Endothelial cell of umbilical vein (primary cell): Measurements from ENCODE around the gene ORAI3. TPM values are rescaled to one million over a fixed set of nuclear protein-coding genes. Genes with fewer than 3 reads are reported as not detected.

Experiments
- BruUV-seq: library from RNA; stranded (reverse); fragments of 400-500 nt; replicated peaks from 2 replicates; lab custom pipeline; 2021; lab: Mats Ljungman, UMichigan
- CTCF ChIA-PET: fragments of 300-600, 350-600 bp; sonication (Branson Sonifier 250); formaldehyde crosslinking; loops from one replicate; lab custom pipeline; 2021; ENCODE audit warnings: antibody characterized with exemption, inconsistent platforms; lab: Charles Lee
- POLR2A ChIA-PET: fragments of 300-600, 350-600 bp; sonication (Branson Sonifier 250); formaldehyde crosslinking; loops from one replicate; lab custom pipeline; 2021; ENCODE audit warnings: antibody characterized with exemption, inconsistent platforms; lab: Charles Lee
- DNase-seq: peaks from one replicate; pipeline ENCODE4 v3.0.0-alpha.2; 2011; ENCODE audit warnings: low read depth, low spot score
- FAIRE-seq: peaks from 2 replicates; lab custom pipeline; 2011; peaks lifted over from hg19 to GRCh38; lab: Jason Lieb, UNC
- H2AFZ ChIP-seq: 2 replicates; pipeline ENCODE4 v1.6.0; 2012; ENCODE audit warnings: low read depth, low read length, control low read depth, inconsistent platforms
- H3K27ac ChIP-seq: 2 replicates; pipeline ENCODE4 v1.5.1; 2011; ENCODE audit warnings: low read depth, mild to moderate bottlenecking, control low read depth, low read length, moderate library complexity; ENCODE audit not compliant: insufficient read depth
- H3K27me3 ChIP-seq, 2 experiments: 2 replicates each; pipeline versions ENCODE4 v1.6.0 to v1.6.1; 2011; ENCODE audit warnings: low read length in 2 of 2, mixed read lengths in 1 of 2; ENCODE audit not compliant: control insufficient read depth in 2 of 2, insufficient read depth in 2 of 2
- H3K36me3 ChIP-seq, 2 experiments: 2 replicates in 1 of 2; 3 replicates in 1 of 2; pipeline ENCODE4 v1.5.1; 2011; ENCODE audit warnings: low read length in 2 of 2, mild to moderate bottlenecking in 1 of 2, moderate library complexity in 1 of 2; ENCODE audit not compliant: control insufficient read depth in 2 of 2, insufficient read depth in 2 of 2; ENCODE audit errors: extremely low read depth in 1 of 2
- H3K4me1 ChIP-seq: 3 replicates; pipeline ENCODE4 v1.5.1; 2011; ENCODE audit warnings: mild to moderate bottlenecking, low read length; ENCODE audit not compliant: control insufficient read depth, insufficient read depth; ENCODE audit errors: extremely low read depth
- H3K4me2 ChIP-seq: 2 replicates; pipeline ENCODE4 v1.6.1; 2011; ENCODE audit warnings: low read length, control low read depth, mixed read lengths; ENCODE audit not compliant: insufficient read depth
- H3K4me3 ChIP-seq, 3 experiments: fragments of 200-600 bp in 1 of 3; sonication (generic), shearing (Covaris generic) in 1 of 3; replicated peaks in 1 of 3; 2 replicates each; pipeline ENCODE4 v1.5.1; 2011 to 2016; ENCODE audit warnings: control low read depth in 3 of 3, low read length in 3 of 3, mild to moderate bottlenecking in 2 of 3, inconsistent platforms in 1 of 3, low read depth in 1 of 3, moderate library complexity in 1 of 3; ENCODE audit not compliant: insufficient read depth in 1 of 3
- H3K79me2 ChIP-seq: 2 replicates; pipeline ENCODE4 v1.6.0; 2012; ENCODE audit warnings: low read length, inconsistent platforms; ENCODE audit not compliant: control insufficient read depth, insufficient read depth
- H3K9ac ChIP-seq: replicated peaks from 2 replicates; pipeline ENCODE3; 2011; ENCODE audit warnings: low read length, control low read depth; ENCODE audit not compliant: insufficient read depth; ENCODE audit errors: extremely low read depth
- H3K9me1 ChIP-seq: replicated peaks from 3 replicates; pipeline ENCODE4 v1.6.0; 2011; ENCODE audit warnings: mild to moderate bottlenecking, low read length; ENCODE audit not compliant: control insufficient read depth, insufficient read depth; ENCODE audit errors: extremely low read depth
- H3K9me3 ChIP-seq: replicated peaks from 2 replicates; pipeline ENCODE4 v1.5.1; 2012; ENCODE audit warnings: low read length, inconsistent platforms; ENCODE audit not compliant: control insufficient read depth, insufficient read depth
- H4K20me1 ChIP-seq: replicated peaks from 2 replicates; pipeline ENCODE3; 2011; ENCODE audit warnings: mild to moderate bottlenecking, low read length; ENCODE audit not compliant: control insufficient read depth, insufficient read depth; ENCODE audit errors: extremely low read depth
- EZH2 ChIP-seq: IDR thresholded peaks from 2 replicates; pipeline ENCODE4 v1.6.1; 2012; ENCODE audit warnings: borderline replicate concordance, low read depth, mild to moderate bottlenecking, moderate library complexity, low read length, inconsistent platforms; ENCODE audit not compliant: severe bottlenecking
- FOS ChIP-seq: IDR thresholded peaks from 2 replicates; pipeline ENCODE4 v1.6.1; 2011; ENCODE audit warnings: mild to moderate bottlenecking, low read length, moderate library complexity, borderline replicate concordance; ENCODE audit not compliant: insufficient read depth
- GATA2 ChIP-seq: IDR thresholded peaks from 2 replicates; pipeline ENCODE4 v1.7.0; 2011; ENCODE audit warnings: low read depth, mild to moderate bottlenecking, moderate library complexity, mixed read lengths, low read length; ENCODE audit not compliant: insufficient read length, insufficient read depth
- JUN ChIP-seq: IDR thresholded peaks from 2 replicates; pipeline ENCODE4 v1.6.1; 2011; ENCODE audit warnings: borderline replicate concordance, low read depth; ENCODE audit not compliant: insufficient read length, insufficient read depth
- MYC ChIP-seq: IDR thresholded peaks from one replicate; pipeline ENCODE4 v1.6.1; 2011; ENCODE audit warnings: mild to moderate bottlenecking, low read depth, low read length
- POLR2A ChIP-seq: IDR thresholded peaks from 2 replicates; pipeline ENCODE4 v1.6.1; 2012; ENCODE audit warnings: low read depth, mild to moderate bottlenecking, control low read depth, low read length
- POLR2AphosphoS5 ChIP-seq: IDR thresholded peaks from 2 replicates; pipeline ENCODE4 v1.6.1; 2012; ENCODE audit warnings: low read depth, mild to moderate bottlenecking, control low read depth, low read length, moderate library complexity; ENCODE audit not compliant: insufficient read depth
- dilution Hi-C: fragments of 300-500 bp; cut with MboI; formaldehyde crosslinking; loops from one replicate; pipeline ENCODE4 v1.15.0; 2019; ENCODE audit warnings: low sequenced_read_pairs; ENCODE audit not compliant: extremely low pct_ligation_motif_present
- intact Hi-C: fragments of 100-400 bp; cut with micrococcal nuclease; formaldehyde crosslinking; loops from one replicate; pipeline ENCODE4 v1.10.0; 2022
- polyA plus RNA-seq, 4 experiments: library from polyadenylated mRNA; depleted of rRNA in 3 of 4; stranded (reverse) in 3 of 4; unstranded in 1 of 4; fragments of >200 nt; gene quantifications; 2 replicates each; pipeline versions ENCODE4 v1.2.1 to v1.2.3, GENCODE V29; 2011 to 2012; ENCODE audit warnings: missing spikeins in 1 of 4
- total RNA-seq: library from RNA; stranded (reverse); gene quantifications from 2 replicates; pipeline ENCODE4 v1.2.3, GENCODE V29; 2021
- TF ChIP-seq, protein P1 (sequence below), 2 donors: IDR thresholded peaks; 1 replicate in 1 of 2; 2 replicates in 1 of 2; pipeline ENCODE4 v1.5.1; 2011; ENCODE audit warnings: low read length in 2 of 2, mild to moderate bottlenecking in 2 of 2, moderate library complexity in 2 of 2, control low read depth in 1 of 2, inconsistent platforms in 1 of 2, low read depth in 1 of 2; ENCODE audit not compliant: insufficient read depth in 1 of 2; ENCODE audit errors: extremely low read depth in 1 of 2
- TF ChIP-seq, protein P2 (sequence below): IDR thresholded peaks from 2 replicates; pipeline ENCODE4 v1.6.1; 2011; ENCODE audit not compliant: insufficient read depth, insufficient read length

The ORAI3 gene
- total and polyA plus RNA-seq, 2 donors (not counting 3 experiments of a cell fraction or from before 2014, with no cell fraction given), result 17.6 to 25.4 TPM

DNA sequence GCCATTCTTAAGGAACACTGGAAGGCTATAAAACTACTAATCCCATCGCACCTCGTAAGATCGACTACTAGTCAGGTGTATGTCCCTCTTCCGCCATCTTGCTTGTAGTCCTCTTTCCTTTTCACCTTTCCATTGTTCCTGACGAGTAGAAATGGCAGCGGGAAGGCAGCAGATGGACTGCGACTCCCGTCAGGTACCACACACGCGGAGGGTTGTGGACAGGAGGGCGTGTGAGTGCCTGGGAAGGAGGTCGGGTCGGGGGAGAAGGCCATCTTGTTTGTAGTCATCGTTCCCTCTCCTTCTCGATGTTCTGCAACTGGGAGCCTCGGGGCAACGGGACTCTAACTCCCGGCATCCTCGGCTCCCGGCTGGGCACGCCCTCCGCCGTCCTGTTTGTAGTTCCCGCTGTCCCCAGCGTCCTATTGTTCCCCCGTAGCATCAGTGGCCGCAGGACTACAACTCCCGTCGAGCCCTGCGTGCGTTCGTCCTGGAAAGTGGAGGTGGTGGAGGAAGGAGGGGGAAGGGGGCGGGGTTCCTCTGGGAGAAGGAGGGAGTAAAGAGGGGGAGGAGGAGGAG lies 25.8 kb upstream of the ORAI3 start:
- Histone ChIP-seq H3K79me2 (no peaks in the 10 kb centered on the region), H3K4me1 (peaks cover 2% of the 10 kb centered on the region), H3K27me3 (no peaks in the 10 kb centered on the region), H3K9me3 (no peaks in the 10 kb centered on the region), H2AFZ (peak overlapping the region; percentile 14), H3K36me3 (peaks cover 0 to 6% of the 10 kb centered on the region in 2 experiments), H3K27ac (peak overlapping the region; percentile 66), H3K4me3 (peak overlapping the region; percentile 3 to 87 (median 65)), H3K9ac (peak overlapping the region; percentile 67), H3K4me2 (peak overlapping the region; percentile 9), H4K20me1 (no peaks in the 10 kb centered on the region), H3K9me1 (no peaks in the 10 kb centered on the region)
- dilution Hi-C loops, result no loop called here
- FAIRE-seq (no peak), DNase-seq (peak; percentile 100)
- ChIA-PET CTCF (interaction anchor here (0.8 to 1.6 kb wide), 3 partner anchors 19 to 78 kb away, joined by 3 to 9 read pairs (median 5); no protein-coding TSS in a partner anchor), POLR2A (interaction anchor here (0.6 kb wide), 2 partner anchors 30 to 1108 kb away, joined by 4 to 5 read pairs; no protein-coding TSS in a partner anchor)
- BruUV-seq, result TSS peak; percentile 48
- TF ChIP-seq POLR2A, result peak; percentile 9
- TF ChIP-seq GATA2, result no peak
- TF ChIP-seq, protein P1, sequence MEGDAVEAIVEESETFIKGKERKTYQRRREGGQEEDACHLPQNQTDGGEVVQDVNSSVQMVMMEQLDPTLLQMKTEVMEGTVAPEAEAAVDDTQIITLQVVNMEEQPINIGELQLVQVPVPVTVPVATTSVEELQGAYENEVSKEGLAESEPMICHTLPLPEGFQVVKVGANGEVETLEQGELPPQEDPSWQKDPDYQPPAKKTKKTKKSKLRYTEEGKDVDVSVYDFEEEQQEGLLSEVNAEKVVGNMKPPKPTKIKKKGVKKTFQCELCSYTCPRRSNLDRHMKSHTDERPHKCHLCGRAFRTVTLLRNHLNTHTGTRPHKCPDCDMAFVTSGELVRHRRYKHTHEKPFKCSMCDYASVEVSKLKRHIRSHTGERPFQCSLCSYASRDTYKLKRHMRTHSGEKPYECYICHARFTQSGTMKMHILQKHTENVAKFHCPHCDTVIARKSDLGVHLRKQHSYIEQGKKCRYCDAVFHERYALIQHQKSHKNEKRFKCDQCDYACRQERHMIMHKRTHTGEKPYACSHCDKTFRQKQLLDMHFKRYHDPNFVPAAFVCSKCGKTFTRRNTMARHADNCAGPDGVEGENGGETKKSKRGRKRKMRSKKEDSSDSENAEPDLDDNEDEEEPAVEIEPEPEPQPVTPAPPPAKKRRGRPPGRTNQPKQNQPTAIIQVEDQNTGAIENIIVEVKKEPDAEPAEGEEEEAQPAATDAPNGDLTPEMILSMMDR (IDR thresholded peaks at IDR 0.05; ENCODE audit: extremely low read depth in 1 of 2, insufficient read depth in 1 of 2, low read depth in 1 of 2, low read length in 2 of 2), result no peak
- no peak for TF ChIP-seq MYC
- no peak for TF ChIP-seq POLR2AphosphoS5
- no peak for TF ChIP-seq EZH2
- TF ChIP-seq JUN, result no peak
- no peak for TF ChIP-seq FOS
- TF ChIP-seq, protein P2, sequence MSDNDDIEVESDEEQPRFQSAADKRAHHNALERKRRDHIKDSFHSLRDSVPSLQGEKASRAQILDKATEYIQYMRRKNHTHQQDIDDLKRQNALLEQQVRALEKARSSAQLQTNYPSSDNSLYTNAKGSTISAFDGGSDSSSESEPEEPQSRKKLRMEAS, result peak; percentile 14
- intact Hi-C loops, result loop anchor here (1.0 to 5.0 kb wide), 12 partner anchors 19 to 272 kb away; partner anchors contain the start of genes CFAP119, FBRS, PHKG2 and PRR14
